Measurements from ENCODE around the gene KCTD5.

The KCTD5 gene

DNA sequence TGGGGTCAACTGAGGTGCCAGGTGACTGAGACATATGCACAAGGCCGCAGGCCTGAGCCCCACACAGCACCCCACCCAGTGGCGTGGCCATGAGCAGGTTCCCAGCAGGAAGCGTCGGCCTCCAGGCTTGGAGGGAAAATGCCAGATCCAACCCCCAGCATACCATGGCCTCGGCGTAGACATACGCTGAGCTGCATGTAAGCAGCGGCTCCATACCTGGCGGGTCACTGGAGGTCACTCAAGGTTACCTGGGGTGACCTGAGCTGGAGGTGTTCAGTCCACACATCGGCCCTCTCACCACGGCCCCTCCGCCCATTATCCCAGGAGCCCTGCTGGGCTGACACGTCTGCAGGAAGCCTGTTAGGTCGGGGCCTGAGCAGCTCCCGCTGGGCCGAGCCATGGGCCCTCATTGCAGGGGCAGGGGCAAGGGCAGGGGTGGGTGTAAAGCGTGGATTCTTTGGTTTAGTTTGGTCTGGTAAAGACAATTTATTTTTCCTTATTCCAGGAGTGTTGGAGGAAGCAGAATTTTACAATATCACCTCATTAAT lies 15.2 kb downstream of the KCTD5 start:
- no peak for DNase-seq (ENCODE audit: low spot score)

DNA sequence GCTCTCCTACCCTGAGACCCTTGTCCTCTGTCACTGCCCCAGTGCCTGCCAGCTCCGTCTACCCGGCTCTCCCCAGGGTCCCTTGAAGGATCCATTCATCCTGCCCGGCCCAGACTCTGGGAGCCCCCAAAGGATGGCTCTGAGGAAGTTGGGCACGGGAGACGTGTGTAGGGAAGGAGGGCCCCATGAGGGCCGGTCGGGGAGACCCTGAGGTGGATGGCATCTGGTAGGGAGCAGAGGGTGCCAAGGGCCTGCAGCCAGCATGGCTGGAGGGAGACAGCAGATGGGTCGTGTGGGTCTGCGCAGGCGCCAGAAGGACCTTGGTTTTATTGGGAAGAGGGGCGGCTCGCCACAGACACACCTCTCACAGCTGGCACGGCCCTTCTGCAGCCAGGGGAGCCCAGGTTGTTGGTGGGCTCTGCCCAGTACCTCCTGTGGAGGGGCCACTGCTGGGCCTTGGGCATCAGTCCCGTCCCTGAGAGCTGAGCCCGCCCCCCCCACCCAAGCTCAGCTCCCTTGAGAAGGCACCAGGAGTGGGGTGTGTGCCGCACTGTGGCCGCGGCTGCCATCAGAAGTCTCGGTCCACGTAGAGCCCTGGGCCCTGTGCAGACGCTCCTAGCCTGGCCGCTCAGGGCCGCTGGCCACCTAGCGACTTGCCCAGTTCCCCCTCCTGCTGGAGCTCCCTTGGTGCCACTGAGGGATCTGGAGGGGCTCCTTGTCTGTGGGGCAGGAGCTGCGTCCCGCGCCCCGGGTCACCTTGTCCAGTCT lies 16.0 kb downstream of the KCTD5 start:
- DNase-seq (ENCODE audit: low spot score), result no peak

GRCh38 chr16:2698965-2699750 lies 16.8 kb downstream of the KCTD5 start:
- no peak for DNase-seq (ENCODE audit: low spot score)

DNA sequence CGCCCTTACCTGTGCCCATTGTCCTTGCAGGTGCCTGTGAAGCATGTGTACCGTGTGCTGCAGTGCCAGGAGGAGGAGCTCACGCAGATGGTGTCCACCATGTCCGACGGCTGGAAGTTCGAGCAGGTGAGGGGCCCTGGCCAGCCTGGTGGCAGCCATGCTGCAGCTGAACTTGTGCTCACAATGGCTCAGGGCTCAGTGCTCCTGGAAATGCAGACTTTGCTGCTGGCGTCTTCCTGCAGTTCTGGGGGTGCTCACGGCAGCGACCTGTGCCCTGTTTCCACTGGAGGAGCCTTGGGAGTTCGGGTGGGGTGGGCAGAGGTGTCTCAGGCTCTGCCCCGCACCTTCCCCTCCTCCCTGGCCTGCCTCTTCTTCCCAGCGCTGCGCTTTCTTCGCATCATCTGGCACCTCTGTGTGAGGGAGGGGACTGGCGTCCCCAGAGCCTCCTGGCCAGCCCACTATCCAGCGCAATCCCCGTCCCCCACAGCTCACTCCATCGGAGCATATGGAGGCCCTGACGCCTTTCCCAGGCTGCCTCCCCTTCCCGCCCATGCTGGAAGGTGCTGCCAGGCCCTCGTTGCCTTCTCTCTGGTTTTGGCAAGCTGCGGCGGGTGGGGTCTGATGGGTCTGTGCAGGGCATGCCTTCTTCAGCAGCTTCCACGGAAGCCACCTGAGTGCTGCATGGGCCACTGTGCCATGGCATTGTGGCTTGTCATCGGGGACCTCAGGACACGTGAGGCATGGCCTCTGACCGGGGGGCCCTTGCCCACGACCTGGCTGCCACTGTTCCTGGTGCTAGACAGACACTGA lies 17.7 kb downstream of the KCTD5 start:
- DNase-seq (ENCODE audit: low spot score), result no peak

GRCh38 chr16:2700786-2701185 lies 18.5 kb downstream of the KCTD5 start:
- no peak for DNase-seq (ENCODE audit: low spot score)

- DNase-seq (ENCODE audit: low spot score), result no peak
Measured at GRCh38 chr16:2701272-2701671, 18.9 kb downstream of the KCTD5 start.

- no peak for DNase-seq (ENCODE audit: low spot score)
Measured at GRCh38 chr16:2701713-2702437, 19.6 kb downstream of the KCTD5 start.

DNA sequence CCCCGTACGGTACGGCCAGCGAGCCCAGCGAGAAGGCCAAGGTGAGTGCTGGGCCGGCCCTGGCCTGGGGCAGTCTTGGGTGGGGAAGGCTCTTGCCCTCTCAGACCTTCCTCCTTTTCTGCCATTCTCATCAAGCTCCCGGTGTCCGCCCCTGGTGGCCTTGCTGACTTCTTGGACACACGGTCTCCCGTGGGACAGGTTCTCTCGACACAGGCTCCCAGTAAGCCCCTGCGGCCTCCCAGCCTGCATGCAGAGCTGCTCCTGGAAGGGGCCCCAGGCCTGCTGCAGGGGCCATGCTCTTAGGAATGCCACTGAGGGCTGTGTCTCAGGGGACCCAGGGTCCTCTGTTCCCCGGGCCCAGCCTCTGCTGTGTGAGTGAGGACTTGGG lies 20.1 kb downstream of the KCTD5 start:
- DNase-seq (ENCODE audit: low spot score), result no peak

GRCh38 chr16:2702871-2703745 lies 20.8 kb downstream of the KCTD5 start:
- DNase-seq (ENCODE audit: low spot score), result peak; percentile 47

DNA sequence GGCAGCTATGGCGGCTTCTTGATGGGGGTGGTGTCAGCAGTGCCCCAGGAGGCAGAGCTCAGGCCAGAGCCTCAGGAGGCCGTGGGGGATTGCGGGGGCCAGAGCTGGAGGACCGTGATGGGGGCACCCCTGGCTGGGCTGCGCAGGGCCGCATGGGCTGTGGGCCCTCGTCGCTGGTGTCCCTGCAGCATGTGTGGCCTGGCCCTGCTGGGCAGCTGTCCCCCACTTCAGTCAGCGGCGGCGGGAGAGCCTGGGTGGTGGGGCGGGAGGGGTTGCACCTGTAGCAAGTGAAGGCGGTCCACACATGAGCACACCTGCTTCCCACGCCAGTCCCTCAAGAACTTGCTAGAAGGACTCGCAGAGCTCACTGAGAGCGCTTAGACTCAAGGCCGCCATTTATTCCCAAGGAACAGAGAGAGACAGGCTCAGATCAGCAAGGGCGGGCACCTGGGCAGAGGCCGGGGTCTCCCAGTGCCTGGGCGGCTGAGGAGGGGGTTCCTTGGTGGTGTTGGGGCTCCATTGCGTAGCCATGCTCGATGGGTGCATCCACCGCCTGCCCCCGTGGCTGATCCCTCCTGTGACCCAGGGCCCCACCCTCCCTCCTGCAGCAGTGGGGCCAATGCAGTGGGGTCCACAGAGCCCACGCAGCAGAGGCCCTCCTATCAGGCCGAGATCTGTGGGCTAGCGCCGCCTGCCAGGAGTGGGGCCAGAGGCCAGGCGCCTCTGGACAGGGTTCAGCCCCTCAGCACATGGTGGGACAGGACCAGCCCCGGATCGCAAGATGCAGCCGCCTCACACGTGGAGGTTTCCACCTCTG lies 22.1 kb downstream of the KCTD5 start:
- no peak for DNase-seq (ENCODE audit: low spot score)

DNA sequence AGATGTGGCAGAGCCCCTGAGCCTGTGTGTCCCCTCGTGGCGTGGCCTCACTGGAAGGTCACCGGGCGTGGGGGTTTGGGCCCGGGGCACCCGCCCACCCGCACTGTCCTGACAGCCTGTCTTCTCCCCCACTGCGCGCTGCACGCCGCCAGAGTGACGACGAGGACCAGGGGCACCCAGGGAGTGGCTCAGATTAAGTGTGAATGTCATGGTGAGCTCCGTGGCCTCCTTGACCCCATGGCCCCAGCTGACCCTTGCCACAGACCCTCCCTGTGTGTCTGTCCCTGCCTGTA lies 22.6 kb downstream of the KCTD5 start:
- DNase-seq (ENCODE audit: low spot score), result no peak

GRCh38 chr16:2705351-2705750 lies 23.0 kb downstream of the KCTD5 start:
- no peak for DNase-seq (ENCODE audit: low spot score)

GRCh38 chr16:2706085-2706484 lies 23.8 kb downstream of the KCTD5 start:
- DNase-seq (ENCODE audit: low spot score), result no peak

- DNase-seq (ENCODE audit: low spot score), result no peak
Measured at GRCh38 chr16:2706611-2707311, 24.4 kb downstream of the KCTD5 start.

DNA sequence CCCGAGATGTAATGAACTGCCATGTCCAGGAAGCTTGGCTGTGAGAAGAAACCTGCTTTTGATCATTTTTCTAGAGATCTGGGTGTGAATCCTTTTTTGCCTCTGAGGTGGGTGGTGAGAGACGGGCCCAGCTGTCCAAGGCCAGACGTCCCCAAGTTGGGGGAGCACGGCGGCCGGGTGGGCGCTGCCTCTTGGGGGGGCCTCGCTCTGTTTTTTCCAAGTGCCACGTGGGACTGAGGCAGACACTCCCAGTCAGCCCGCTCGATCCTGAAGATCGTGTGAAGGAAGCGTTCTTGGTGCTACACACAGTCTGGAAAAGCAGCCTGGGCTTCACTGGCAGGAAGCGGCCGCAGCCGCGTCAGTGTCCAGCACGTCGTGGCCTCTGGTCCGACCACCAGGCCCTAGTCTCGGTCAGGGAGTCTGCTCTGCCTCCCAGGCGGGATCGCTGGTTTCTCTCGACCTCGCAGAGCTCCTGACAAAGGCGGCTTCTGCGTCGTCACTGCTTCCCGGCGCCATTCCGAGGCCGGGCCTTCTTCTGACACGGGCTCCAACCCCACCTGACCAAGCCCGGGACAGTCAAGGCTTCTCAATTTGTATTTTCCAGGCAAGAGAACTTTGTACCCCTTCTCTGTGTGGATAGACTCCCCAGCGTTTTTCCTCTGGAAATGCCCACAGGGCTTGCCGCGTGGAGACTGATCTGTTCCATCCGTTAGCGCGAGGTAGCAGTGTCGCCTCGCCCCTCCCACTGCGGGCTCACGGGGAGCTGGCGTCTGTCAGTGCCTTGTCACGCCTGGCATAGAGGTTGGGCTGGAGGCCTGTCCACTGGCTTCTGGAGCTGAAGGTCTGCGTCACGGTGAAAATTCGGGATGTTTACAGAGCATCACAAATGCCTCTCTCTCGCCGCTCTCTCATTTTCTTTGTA lies 25.3 kb downstream of the KCTD5 start:
- no peak for DNase-seq (ENCODE audit: low spot score)

DNA sequence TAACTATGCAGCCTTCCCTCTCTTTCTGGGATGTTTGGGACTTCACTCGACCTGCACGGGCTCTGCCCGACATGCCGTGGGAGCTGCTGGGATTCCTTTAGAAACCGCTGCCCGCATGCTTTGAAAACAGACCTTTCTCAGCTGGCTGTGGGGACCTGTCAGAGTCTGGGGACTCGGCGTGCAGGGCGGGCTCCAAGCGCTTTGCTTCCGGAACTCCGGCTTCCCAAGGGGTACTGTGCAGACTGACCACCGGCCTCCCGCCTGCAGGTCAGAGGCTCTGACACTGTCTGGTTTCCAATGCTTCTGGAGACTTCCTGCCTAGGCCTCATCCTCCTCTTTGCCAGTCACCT lies 25.9 kb downstream of the KCTD5 start:
- no peak for DNase-seq (ENCODE audit: low spot score)

GRCh38 chr16:2708955-2709587 lies 26.7 kb downstream of the KCTD5 start:
- DNase-seq (ENCODE audit: low spot score), result no peak

DNA sequence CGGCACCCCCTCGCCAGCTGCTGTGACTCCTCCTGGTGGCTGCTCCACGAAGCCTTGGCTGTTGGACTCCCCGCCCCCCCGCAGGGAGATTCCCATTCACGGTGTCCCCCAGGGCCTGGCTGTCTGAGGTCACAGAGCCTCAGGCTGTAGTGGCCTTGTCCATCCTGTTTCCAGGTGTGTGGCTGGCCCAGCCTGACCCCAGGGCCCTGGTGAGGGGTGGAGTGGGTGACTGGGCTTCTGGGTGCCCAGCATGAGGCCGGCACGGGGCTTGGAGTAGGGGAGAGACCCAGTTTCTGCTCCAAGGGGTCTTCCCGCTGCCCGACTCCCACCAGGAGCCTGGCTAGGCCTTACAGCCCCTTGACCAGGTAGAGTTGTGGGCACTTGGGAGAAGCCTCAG lies 27.3 kb downstream of the KCTD5 start:
- DNase-seq (ENCODE audit: low spot score), result no peak

Data from globus pallidus (tissue), 1 donor.